ENCODE measurements around the gene PPM1E. TPM values are rescaled to one million over a fixed set of nuclear protein-coding genes. Genes with fewer than 3 reads are reported as not detected.
A peak's percentile ranks its signal among the peaks of the same experiment; 100 is the strongest.

PPM1E gene
- total RNA-seq, 1 donor = under 0.01 TPM

GRCh38 chr17:58993311-58993710 lies 237.7 kb downstream of the PPM1E start:
- no peak for DNase-seq (ENCODE audit: low read depth in 2 of 3, low spot score in 2 of 3)

GRCh38 chr17:58995247-58995940 lies 239.7 kb downstream of the PPM1E start:
- no peak for DNase-seq (ENCODE audit: low read depth in 2 of 3, low spot score in 2 of 3)

- DNase-seq (ENCODE audit: low read depth in 2 of 3, low spot score in 2 of 3) = peak in 1 of 3 donors; percentile 9
Measured at GRCh38 chr17:58996968-58997367, 241.3 kb downstream of the PPM1E start.

GRCh38 chr17:58997756-58998553 lies 242.3 kb downstream of the PPM1E start:
- no peak for DNase-seq (ENCODE audit: low read depth in 2 of 3, low spot score in 2 of 3)

- no peak for DNase-seq (ENCODE audit: low read depth in 2 of 3, low spot score in 2 of 3)
Measured at GRCh38 chr17:58998871-58999270, 243.2 kb downstream of the PPM1E start.

GRCh38 chr17:58999500-58999899 lies 243.8 kb downstream of the PPM1E start:
- DNase-seq (ENCODE audit: low read depth in 2 of 3, low spot score in 2 of 3) = no peak

- DNase-seq (ENCODE audit: low read depth in 2 of 3, low spot score in 2 of 3) = no peak
Measured at GRCh38 chr17:59000022-59000421, 244.4 kb downstream of the PPM1E start.

- peak; percentile 37 to 62 (median 42) for DNase-seq (ENCODE audit: low read depth in 2 of 3, low spot score in 2 of 3)
Measured at GRCh38 chr17:59001158-59001814, 245.6 kb downstream of the PPM1E start.

- DNase-seq (ENCODE audit: low read depth in 2 of 3, low spot score in 2 of 3) = no peak
Measured at GRCh38 chr17:59002126-59002525, 246.5 kb downstream of the PPM1E start.

GRCh38 chr17:59002848-59003247 lies 247.2 kb downstream of the PPM1E start:
- no peak for DNase-seq (ENCODE audit: low read depth in 2 of 3, low spot score in 2 of 3)

GRCh38 chr17:59003860-59004259 lies 248.2 kb downstream of the PPM1E start:
- no peak for DNase-seq (ENCODE audit: low read depth in 2 of 3, low spot score in 2 of 3)

GRCh38 chr17:59004338-59005111 lies 248.9 kb downstream of the PPM1E start:
- DNase-seq (ENCODE audit: low read depth in 2 of 3, low spot score in 2 of 3) = peak; percentile 49 to 78 (median 55)

- no peak for DNase-seq (ENCODE audit: low read depth in 2 of 3, low spot score in 2 of 3)
Measured at GRCh38 chr17:59007995-59008394, 252.3 kb downstream of the PPM1E start.

- DNase-seq (ENCODE audit: low read depth in 2 of 3, low spot score in 2 of 3) = no peak
Measured at GRCh38 chr17:59008737-59009136, 253.1 kb downstream of the PPM1E start.

- no peak for DNase-seq (ENCODE audit: low read depth in 2 of 3, low spot score in 2 of 3)
Measured at GRCh38 chr17:59010026-59010425, 254.4 kb downstream of the PPM1E start.

- no peak for DNase-seq (ENCODE audit: low read depth in 2 of 3, low spot score in 2 of 3)
Measured at GRCh38 chr17:59011975-59012374, 256.3 kb downstream of the PPM1E start.

- no peak for DNase-seq (ENCODE audit: low read depth in 2 of 3, low spot score in 2 of 3)
Measured at GRCh38 chr17:59018019-59018418, 262.4 kb downstream of the PPM1E start.

GRCh38 chr17:59024916-59025315 lies 269.3 kb downstream of the PPM1E start:
- no peak for DNase-seq (ENCODE audit: low read depth in 2 of 3, low spot score in 2 of 3)

- no peak for DNase-seq (ENCODE audit: low read depth in 2 of 3, low spot score in 2 of 3)
Measured at GRCh38 chr17:59026176-59026939, 270.7 kb downstream of the PPM1E start.

GRCh38 chr17:59027750-59028149 lies 272.1 kb downstream of the PPM1E start:
- DNase-seq (ENCODE audit: low read depth in 2 of 3, low spot score in 2 of 3) = no peak

Measured in hematopoietic multipotent progenitor cell (in vitro differentiated cells).